Glutamatergic neuron (in vitro differentiated cells): ENCODE data around the gene STOML1. TPM values are rescaled to one million over a fixed set of nuclear protein-coding genes. Genes with fewer than 3 reads are reported as not detected.

Experiments used
- DNase-seq: peaks from one replicate; pipeline ENCODE4 v3.0.0; 2022
- H3K27ac Mint-ChIP-seq: one replicate; pipeline ENCODE4 v1.8.0; 2020; ENCODE audit warnings: mild to moderate bottlenecking, mixed read lengths, inconsistent platforms; ENCODE audit not compliant: unreplicated experiment
- H3K27me3 Mint-ChIP-seq: one replicate; pipeline ENCODE4 v1.8.0; 2020; ENCODE audit warnings: mild to moderate bottlenecking, moderate library complexity, mixed read lengths, inconsistent platforms; ENCODE audit not compliant: unreplicated experiment
- H3K36me3 Mint-ChIP-seq: one replicate; pipeline ENCODE4 v1.8.0; 2020; ENCODE audit warnings: mild to moderate bottlenecking, mixed read lengths, inconsistent platforms; ENCODE audit not compliant: unreplicated experiment
- H3K4me1 Mint-ChIP-seq: one replicate; pipeline ENCODE4 v1.8.0; 2020; ENCODE audit warnings: mild to moderate bottlenecking, low read depth, mixed read lengths, inconsistent platforms; ENCODE audit not compliant: unreplicated experiment
- H3K4me3 Mint-ChIP-seq: one replicate; pipeline ENCODE4 v1.8.0; 2020; ENCODE audit warnings: mild to moderate bottlenecking, mixed read lengths, inconsistent platforms; ENCODE audit not compliant: unreplicated experiment
- H3K9me3 Mint-ChIP-seq: one replicate; pipeline ENCODE4 v1.8.0; 2020; ENCODE audit warnings: mild to moderate bottlenecking, moderate library complexity, mixed read lengths, inconsistent platforms; ENCODE audit not compliant: unreplicated experiment
- total RNA-seq: library from RNA; stranded (reverse); fragmentation: NEBNext Ultra II Directional; extraction: Animal tissue kit (Norgen Biotek cat#: 25700); gene quantifications from one replicate; pipeline ENCODE4 v1.2.1, GENCODE V29; 2021; ENCODE audit not compliant: unreplicated experiment
- TF ChIP-seq, protein P1 (sequence below): fragments of 200-600 bp; sonication (generic); IDR thresholded peaks from one replicate; pipeline ENCODE4 v1.5.0; 2021; ENCODE audit not compliant: partially characterized antibody, unreplicated experiment

STOML1 gene
- total RNA-seq, 1 donor from 2014 or later: 19.5 TPM

DNA sequence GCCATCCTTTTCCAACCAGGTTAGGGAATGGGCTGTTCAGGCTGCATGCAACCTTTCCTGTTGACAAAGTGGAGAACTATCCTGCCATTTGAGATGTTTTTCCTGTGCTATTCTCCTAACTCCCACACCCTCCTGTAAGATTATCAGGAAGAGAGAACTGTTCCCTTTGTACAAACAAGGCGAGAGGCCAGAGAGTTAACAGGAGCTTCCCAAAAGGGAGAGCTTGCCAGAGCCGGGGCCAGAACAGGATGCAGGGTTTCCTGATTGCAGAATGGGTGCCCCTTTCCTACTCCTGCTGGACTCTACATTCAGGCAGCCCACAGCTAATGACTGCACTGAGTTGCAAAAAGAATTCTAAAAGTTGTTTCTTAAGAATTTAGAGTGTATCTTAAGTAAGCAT is 19.5 kb upstream of the STOML1 start:
- Mint-ChIP-seq H3K27ac (no peak overlapping the region), H3K27me3 (peaks cover 2% of the 10 kb centered on the region), H3K36me3 (no peaks in the 10 kb centered on the region), H3K4me3 (no peak overlapping the region), H3K9me3 (peaks cover 2% of the 10 kb centered on the region), H3K4me1 (no peaks in the 10 kb centered on the region)
- TF ChIP-seq, protein P1, sequence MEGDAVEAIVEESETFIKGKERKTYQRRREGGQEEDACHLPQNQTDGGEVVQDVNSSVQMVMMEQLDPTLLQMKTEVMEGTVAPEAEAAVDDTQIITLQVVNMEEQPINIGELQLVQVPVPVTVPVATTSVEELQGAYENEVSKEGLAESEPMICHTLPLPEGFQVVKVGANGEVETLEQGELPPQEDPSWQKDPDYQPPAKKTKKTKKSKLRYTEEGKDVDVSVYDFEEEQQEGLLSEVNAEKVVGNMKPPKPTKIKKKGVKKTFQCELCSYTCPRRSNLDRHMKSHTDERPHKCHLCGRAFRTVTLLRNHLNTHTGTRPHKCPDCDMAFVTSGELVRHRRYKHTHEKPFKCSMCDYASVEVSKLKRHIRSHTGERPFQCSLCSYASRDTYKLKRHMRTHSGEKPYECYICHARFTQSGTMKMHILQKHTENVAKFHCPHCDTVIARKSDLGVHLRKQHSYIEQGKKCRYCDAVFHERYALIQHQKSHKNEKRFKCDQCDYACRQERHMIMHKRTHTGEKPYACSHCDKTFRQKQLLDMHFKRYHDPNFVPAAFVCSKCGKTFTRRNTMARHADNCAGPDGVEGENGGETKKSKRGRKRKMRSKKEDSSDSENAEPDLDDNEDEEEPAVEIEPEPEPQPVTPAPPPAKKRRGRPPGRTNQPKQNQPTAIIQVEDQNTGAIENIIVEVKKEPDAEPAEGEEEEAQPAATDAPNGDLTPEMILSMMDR: no peak
- DNase-seq: no peak

DNA sequence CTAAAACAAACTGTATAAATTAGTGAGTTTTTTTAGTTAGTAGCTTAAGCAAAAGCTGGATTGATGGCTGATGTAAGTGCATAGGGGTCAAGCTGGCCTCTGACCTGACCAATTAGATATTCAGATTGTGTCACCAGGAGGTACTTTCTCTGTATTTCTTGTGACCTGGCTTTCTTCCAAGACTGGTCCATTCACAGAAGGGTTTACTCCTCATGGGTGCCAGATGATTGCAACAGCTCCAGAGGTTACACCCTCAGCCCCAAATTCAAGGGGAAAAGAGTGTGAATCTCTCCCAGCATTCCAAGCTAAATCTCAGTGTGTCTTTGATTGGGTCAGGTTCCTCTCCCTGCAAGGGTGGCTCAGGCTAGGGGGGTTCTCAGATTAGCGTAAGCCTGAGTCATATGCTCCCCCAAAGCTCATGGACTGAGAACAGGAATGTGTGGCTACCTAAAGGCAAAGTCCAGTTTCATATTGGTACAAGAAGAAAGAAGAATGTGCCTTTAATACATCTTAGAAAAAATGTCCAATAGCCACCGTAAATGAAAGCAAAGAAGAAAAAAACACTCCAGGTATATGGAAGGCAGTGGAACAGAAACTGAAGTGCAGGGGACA is 18.9 kb upstream of the STOML1 start:
- Mint-ChIP-seq H3K27ac (no peak overlapping the region), H3K27me3 (peaks cover 2% of the 10 kb centered on the region), H3K4me1 (no peaks in the 10 kb centered on the region), H3K9me3 (peaks cover 2% of the 10 kb centered on the region), H3K4me3 (no peak overlapping the region), H3K36me3 (no peaks in the 10 kb centered on the region)
- TF ChIP-seq, protein P1: no peak
- DNase-seq: no peak

DNA sequence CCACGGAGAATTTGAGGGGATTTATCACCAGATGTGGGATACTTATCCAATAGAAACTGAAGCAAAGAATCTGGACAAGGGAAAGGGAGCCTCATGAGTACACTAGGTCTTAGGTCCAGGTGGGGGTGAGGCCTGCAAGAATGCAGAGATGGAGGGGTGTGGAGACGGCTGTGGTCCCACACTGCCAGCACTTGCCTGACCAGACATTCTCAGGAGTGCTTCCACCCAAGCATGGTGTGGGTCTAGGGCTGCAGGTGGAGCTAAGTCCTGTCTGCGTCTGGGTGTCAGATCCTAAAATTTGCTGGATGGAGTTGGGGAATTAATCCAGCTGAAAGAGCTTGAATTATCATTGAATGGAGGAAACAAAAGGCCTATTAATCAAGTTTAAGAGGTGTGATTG is 16.8 kb upstream of the STOML1 start:
- H3K27me3 Mint-ChIP-seq: peaks cover 2% of the 10 kb centered on the region
- no peak for DNase-seq
- H3K4me3 Mint-ChIP-seq: no peak overlapping the region
- H3K4me1 Mint-ChIP-seq: no peaks in the 10 kb centered on the region
- peaks cover 4% of the 10 kb centered on the region for H3K36me3 Mint-ChIP-seq
- no peak overlapping the region for H3K27ac Mint-ChIP-seq
- H3K9me3 Mint-ChIP-seq: no peaks in the 10 kb centered on the region
- TF ChIP-seq, protein P1: no peak

DNA sequence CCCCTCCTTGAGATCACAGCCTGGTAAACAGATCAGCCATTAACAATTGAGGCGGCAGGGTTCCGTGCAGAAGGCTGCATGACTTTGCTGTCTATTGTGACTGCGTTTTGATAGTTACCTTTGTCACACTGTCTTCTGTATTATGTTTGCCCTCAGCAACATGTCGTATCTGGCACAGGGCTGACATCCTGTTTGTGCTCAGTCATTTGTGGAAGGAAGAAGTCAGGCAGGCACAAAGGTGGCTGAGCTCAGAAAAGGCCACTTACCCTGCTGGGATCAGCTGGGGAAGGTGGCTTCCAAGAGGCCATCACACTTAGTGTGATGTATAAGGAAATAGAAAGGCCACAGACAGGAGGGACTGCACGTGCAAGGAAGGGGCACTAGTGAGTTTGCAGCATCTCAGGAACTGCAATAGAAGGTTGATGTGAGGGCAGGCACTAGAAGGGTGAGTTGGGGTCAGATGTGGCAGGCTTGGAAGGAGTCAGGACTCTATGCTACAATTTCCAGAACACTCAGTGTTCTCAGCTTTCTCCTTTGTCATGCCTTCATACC is 15.8 kb upstream of the STOML1 start:
- Mint-ChIP-seq H3K9me3 (no peaks in the 10 kb centered on the region), H3K4me3 (no peak overlapping the region), H3K27me3 (peaks cover 2% of the 10 kb centered on the region), H3K4me1 (no peaks in the 10 kb centered on the region), H3K27ac (no peak overlapping the region), H3K36me3 (peaks cover 4% of the 10 kb centered on the region)
- TF ChIP-seq, protein P1: no peak
- DNase-seq: no peak
